H9 (cell line): ENCODE data around the gene KRTAP1-1. TPM values are rescaled to one million over a fixed set of nuclear protein-coding genes. Genes with fewer than 3 reads are reported as not detected.

Source experiments
- DNase-seq: peaks from one replicate; pipeline ENCODE4 v3.0.0-alpha.2; 2017
- H2AFZ ChIP-seq: one replicate; pipeline ENCODE4 v1.6.1; 2013; ENCODE audit warnings: mild to moderate bottlenecking, low read length, control low read depth, moderate library complexity
- H2AK5ac ChIP-seq: 2 replicates; pipeline ENCODE4 v1.6.1; 2013; ENCODE audit warnings: low read length, control low read depth, mixed read lengths; ENCODE audit not compliant: insufficient read length
- H2BK120ac ChIP-seq: one replicate; pipeline ENCODE4 v1.6.1; 2013; ENCODE audit warnings: low read depth, mild to moderate bottlenecking, low read length, control low read depth, inconsistent platforms; ENCODE audit not compliant: poor library complexity, severe bottlenecking
- H2BK12ac ChIP-seq: 2 replicates; pipeline ENCODE4 v1.6.1; 2013; ENCODE audit warnings: low read length, control low read depth, mixed read lengths, low read depth; ENCODE audit not compliant: insufficient read length
- H2BK15ac ChIP-seq: 2 replicates; pipeline ENCODE4 v1.6.1; 2013; ENCODE audit warnings: low read depth, low read length, control low read depth
- H2BK20ac ChIP-seq: one replicate; pipeline ENCODE4 v1.6.1; 2013; ENCODE audit warnings: low read depth, mild to moderate bottlenecking, low read length, control low read depth, inconsistent platforms; ENCODE audit not compliant: poor library complexity, severe bottlenecking
- H2BK5ac ChIP-seq: 2 replicates; pipeline ENCODE4 v1.6.1; 2013; ENCODE audit warnings: low read length, control low read depth, mixed read lengths; ENCODE audit not compliant: insufficient read length
- H3K14ac ChIP-seq: 2 replicates; pipeline ENCODE4 v1.6.1; 2013; ENCODE audit warnings: low read length, control low read depth; ENCODE audit not compliant: insufficient read depth
- H3K18ac ChIP-seq: 2 replicates; pipeline ENCODE4 v1.6.1; 2013; ENCODE audit warnings: low read depth, mild to moderate bottlenecking, mixed read lengths, low read length, control low read depth; ENCODE audit not compliant: insufficient read length
- H3K23ac ChIP-seq: 2 replicates; pipeline ENCODE4 v1.6.1; 2013; ENCODE audit warnings: low read length, control low read depth, mixed read lengths, low read depth; ENCODE audit not compliant: insufficient read length
- H3K23me2 ChIP-seq: 2 replicates; pipeline ENCODE4 v1.6.1; 2013; ENCODE audit warnings: low read depth, mild to moderate bottlenecking, mixed read lengths, low read length, control low read depth; ENCODE audit not compliant: insufficient read length, poor library complexity, severe bottlenecking
- H3K27ac ChIP-seq: 2 replicates; pipeline ENCODE4 v1.5.1; 2013; ENCODE audit warnings: low read length, control low read depth, mixed read lengths, low read depth; ENCODE audit not compliant: insufficient read length
- H3K27me3 ChIP-seq: 2 replicates; pipeline ENCODE4 v1.6.1; 2013; ENCODE audit warnings: low read length, control low read depth, inconsistent platforms; ENCODE audit not compliant: insufficient read depth
- H3K4ac ChIP-seq: 2 replicates; pipeline ENCODE4 v1.6.1; 2013; ENCODE audit warnings: low read depth, mild to moderate bottlenecking, control low read depth, inconsistent platforms, low read length, moderate library complexity
- H3K4me1 ChIP-seq: 2 replicates; pipeline ENCODE4 v1.6.1; 2013; ENCODE audit warnings: low read length, control low read depth, inconsistent platforms; ENCODE audit not compliant: insufficient read depth
- H3K4me2 ChIP-seq: 2 replicates; pipeline ENCODE4 v1.6.1; 2013; ENCODE audit warnings: low read length, control low read depth, mixed read lengths; ENCODE audit not compliant: insufficient read length, insufficient read depth
- H3K56ac ChIP-seq: 2 replicates; pipeline ENCODE4 v1.6.1; 2013; ENCODE audit warnings: low read depth, mild to moderate bottlenecking, mixed read lengths, low read length, control low read depth; ENCODE audit not compliant: insufficient read length
- H3K79me1 ChIP-seq: 2 replicates; pipeline ENCODE4 v1.6.1; 2013; ENCODE audit warnings: low read depth, mild to moderate bottlenecking, moderate library complexity, low read length, control low read depth, inconsistent platforms; ENCODE audit not compliant: insufficient read depth, poor library complexity, severe bottlenecking
- H3K79me2 ChIP-seq: 2 replicates; pipeline ENCODE4 v1.6.1; 2013; ENCODE audit warnings: low read length, control low read depth, inconsistent platforms; ENCODE audit not compliant: insufficient read depth
- H3K9ac ChIP-seq: 2 replicates; pipeline ENCODE4 v1.6.1; 2013; ENCODE audit warnings: low read length, control low read depth, mixed read lengths; ENCODE audit not compliant: insufficient read length; ENCODE audit errors: extremely low read depth
- H3K9me3 ChIP-seq: one replicate; pipeline ENCODE4 v1.6.1; 2013; ENCODE audit warnings: low read depth, low read length, inconsistent platforms; ENCODE audit not compliant: control insufficient read depth
- H3T11ph ChIP-seq: one replicate; pipeline ENCODE4 v1.6.1; 2013; ENCODE audit warnings: mild to moderate bottlenecking, low read length, control low read depth, inconsistent platforms
- H4K20me1 ChIP-seq: one replicate; pipeline ENCODE4 v1.6.1; 2013; ENCODE audit not compliant: control insufficient read depth, insufficient read length, insufficient read depth
- H4K5ac ChIP-seq: 2 replicates; pipeline ENCODE4 v1.6.1; 2013; ENCODE audit warnings: low read depth, mild to moderate bottlenecking, mixed read lengths, low read length, control low read depth; ENCODE audit not compliant: insufficient read length
- H4K8ac ChIP-seq: replicated peaks from 2 replicates; pipeline ENCODE4 v1.6.1; 2013; ENCODE audit warnings: low read length, control low read depth, mixed read lengths, low read depth; ENCODE audit not compliant: insufficient read length
- H4K91ac ChIP-seq: 2 replicates; pipeline ENCODE4 v1.6.1; 2013; ENCODE audit warnings: low read depth, mild to moderate bottlenecking, moderate library complexity, mixed read lengths, low read length, control low read depth; ENCODE audit not compliant: insufficient read length
- H3K27ac Mint-ChIP-seq, 3 experiments: 2 replicates in 2 of 3; 3 replicates in 1 of 3; pipeline ENCODE4 v1.8.0; 2020 to 2021; ENCODE audit warnings: mixed read lengths in 3 of 3, mild to moderate bottlenecking in 1 of 3, moderate library complexity in 1 of 3
- H3K27me3 Mint-ChIP-seq: 2 replicates; pipeline ENCODE4 v1.8.0; 2021; ENCODE audit warnings: low read depth, mild to moderate bottlenecking, moderate library complexity, mixed read lengths
- H3K36me3 Mint-ChIP-seq, 3 experiments: 2 replicates in 2 of 3; 3 replicates in 1 of 3; pipeline ENCODE4 v1.8.0; 2020 to 2021; ENCODE audit warnings: low read depth in 3 of 3, mixed read lengths in 3 of 3; ENCODE audit not compliant: insufficient read depth in 1 of 3
- H3K4me1 Mint-ChIP-seq, 2 experiments: 2 replicates each; pipeline ENCODE4 v1.8.0; 2020; ENCODE audit warnings: mixed read lengths in 2 of 2
- H3K4me3 Mint-ChIP-seq, 2 experiments: 2 replicates in 1 of 2; 3 replicates in 1 of 2; pipeline ENCODE4 v1.8.0; 2020 to 2021; ENCODE audit warnings: mild to moderate bottlenecking in 2 of 2, mixed read lengths in 2 of 2, moderate library complexity in 1 of 2
- H3K9me3 Mint-ChIP-seq, 2 experiments: 2 replicates in 1 of 2; 3 replicates in 1 of 2; pipeline ENCODE4 v1.8.0; 2020; ENCODE audit warnings: mild to moderate bottlenecking in 2 of 2, mixed read lengths in 2 of 2, moderate library complexity in 1 of 2
- CTCF ChIP-seq: fragments of 200-600 bp; sonication (generic); conservative IDR thresholded peaks from 3 replicates; pipeline ENCODE4 v1.8.0; 2021; ENCODE audit warnings: antibody characterized with exemption, mild to moderate bottlenecking
- WGBS: extraction: QIAGEN DNeasy Blood & Tissue Kit; methylation state at CpG from one replicate; pipeline ENCODE4 v1.1.7; 2013; ENCODE audit warnings: missing lambda C conversion rate, low lambda C conversion rate, mixed read lengths; ENCODE audit not compliant: insufficient read length; ENCODE audit errors: extremely low coverage; 5-methylcytosine and 5-hydroxymethylcytosine counted together
- total RNA-seq: library from RNA; stranded (reverse); gene quantifications from 2 replicates; pipeline ENCODE4 v1.2.1, GENCODE V29; 2021

The KRTAP1-1 gene
- total RNA-seq, 1 experiment from 2014 or later = not detected

- H3K4me2 ChIP-seq = no peak overlapping the region
- H4K8ac ChIP-seq = no peak overlapping the region
- H3K23ac ChIP-seq = no peak overlapping the region
- H3K79me1 ChIP-seq = no peaks in the 10 kb centered on the region
- Mint-ChIP-seq H3K27me3 (no peaks in the 10 kb centered on the region), H3K4me1 (peaks cover 0 to 2% of the 10 kb centered on the region in 2 experiments; a peak in 1 of 4 replicates), H3K27ac (no peak overlapping the region), H3K9me3 (no peaks in the 10 kb centered on the region), H3K36me3 (no peaks in the 10 kb centered on the region), H3K4me3 (no peak overlapping the region)
- no peaks in the 10 kb centered on the region for H3K4me1 ChIP-seq
- H3K27ac ChIP-seq = no peak overlapping the region
- no peaks in the 10 kb centered on the region for H3K79me2 ChIP-seq
- H2AK5ac ChIP-seq = no peak overlapping the region
- H2BK5ac ChIP-seq = no peak overlapping the region
- H2BK12ac ChIP-seq = no peak overlapping the region
- TF ChIP-seq CTCF = no peak
- no peak overlapping the region for H3K14ac ChIP-seq
- no peak for DNase-seq
- H2BK20ac ChIP-seq = no peak overlapping the region
- H4K91ac ChIP-seq = no peak overlapping the region
- H4K20me1 ChIP-seq = no peaks in the 10 kb centered on the region
- H2BK120ac ChIP-seq = no peak overlapping the region
- H2AFZ ChIP-seq = no peak overlapping the region
- no peak overlapping the region for H3K18ac ChIP-seq
- no CpG with 5 or more reads among the region's 13 CpGs for WGBS
- no peak overlapping the region for H2BK15ac ChIP-seq
- no peak overlapping the region for H3T11ph ChIP-seq
- H3K9me3 ChIP-seq = no peaks in the 10 kb centered on the region
- no peak overlapping the region for H3K56ac ChIP-seq
- H3K27me3 ChIP-seq = no peaks in the 10 kb centered on the region
- no peak overlapping the region for H4K5ac ChIP-seq
- H3K9ac ChIP-seq = no peak overlapping the region
- H3K23me2 ChIP-seq = no peaks in the 10 kb centered on the region
- no peak overlapping the region for H3K4ac ChIP-seq
Observed at GRCh38 chr17:41016578-41017215, 24.6 kb downstream of the KRTAP1-1 start.
